HG02970 (cell line): ENCODE measurements around the gene LDAH.

Experiments
- ATAC-seq: cut with Tn5 transposase; IDR thresholded peaks from one replicate; pipeline ENCODE4 v1.9.1; 2021; ENCODE audit warnings: mild to moderate bottlenecking, moderate library complexity, moderate number of reproducible peaks; ENCODE audit not compliant: unreplicated experiment, low FRiP score

Gene LDAH

GRCh38 chr2:20689428-20690264 lies 133.3 kb downstream of the LDAH start:
- ATAC-seq, result no peak

DNA sequence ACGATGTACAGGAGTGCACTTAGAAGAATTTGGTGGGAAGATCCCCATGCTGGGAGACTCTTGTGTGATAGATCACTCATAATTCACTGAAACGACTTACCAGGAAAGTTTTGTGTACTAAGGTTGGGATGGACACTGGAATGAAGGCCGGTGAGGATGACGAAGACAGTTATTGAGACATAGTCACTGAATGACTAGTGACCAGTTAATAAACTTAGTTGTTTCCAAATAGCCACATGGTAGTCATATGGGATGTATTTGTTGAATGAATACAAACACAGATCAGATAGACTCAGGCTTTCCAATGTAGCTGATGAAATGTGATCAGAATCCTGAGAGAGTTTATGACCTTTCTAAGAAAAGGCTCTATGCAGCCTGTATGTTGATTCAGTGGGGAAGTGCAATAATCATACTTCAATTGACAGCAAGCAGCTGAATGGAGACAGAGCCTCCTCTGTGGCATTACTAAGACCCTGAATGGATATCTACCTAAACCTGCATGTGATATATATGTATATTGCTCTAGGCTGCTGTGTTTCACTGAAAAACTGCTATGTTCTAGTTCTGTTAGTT lies 135.6 kb downstream of the LDAH start:
- ATAC-seq, result no peak

- no peak for ATAC-seq
Measured at GRCh38 chr2:20684581-20685063, 138.3 kb downstream of the LDAH start.

GRCh38 chr2:20682167-20682920 lies 140.6 kb downstream of the LDAH start:
- no peak for ATAC-seq

- ATAC-seq, result no peak
Measured at GRCh38 chr2:20680744-20681375, 142.0 kb downstream of the LDAH start.

GRCh38 chr2:20678780-20679179 lies 144.1 kb downstream of the LDAH start:
- ATAC-seq, result no peak

GRCh38 chr2:20678086-20678395 lies 144.9 kb downstream of the LDAH start:
- ATAC-seq, result no peak

DNA sequence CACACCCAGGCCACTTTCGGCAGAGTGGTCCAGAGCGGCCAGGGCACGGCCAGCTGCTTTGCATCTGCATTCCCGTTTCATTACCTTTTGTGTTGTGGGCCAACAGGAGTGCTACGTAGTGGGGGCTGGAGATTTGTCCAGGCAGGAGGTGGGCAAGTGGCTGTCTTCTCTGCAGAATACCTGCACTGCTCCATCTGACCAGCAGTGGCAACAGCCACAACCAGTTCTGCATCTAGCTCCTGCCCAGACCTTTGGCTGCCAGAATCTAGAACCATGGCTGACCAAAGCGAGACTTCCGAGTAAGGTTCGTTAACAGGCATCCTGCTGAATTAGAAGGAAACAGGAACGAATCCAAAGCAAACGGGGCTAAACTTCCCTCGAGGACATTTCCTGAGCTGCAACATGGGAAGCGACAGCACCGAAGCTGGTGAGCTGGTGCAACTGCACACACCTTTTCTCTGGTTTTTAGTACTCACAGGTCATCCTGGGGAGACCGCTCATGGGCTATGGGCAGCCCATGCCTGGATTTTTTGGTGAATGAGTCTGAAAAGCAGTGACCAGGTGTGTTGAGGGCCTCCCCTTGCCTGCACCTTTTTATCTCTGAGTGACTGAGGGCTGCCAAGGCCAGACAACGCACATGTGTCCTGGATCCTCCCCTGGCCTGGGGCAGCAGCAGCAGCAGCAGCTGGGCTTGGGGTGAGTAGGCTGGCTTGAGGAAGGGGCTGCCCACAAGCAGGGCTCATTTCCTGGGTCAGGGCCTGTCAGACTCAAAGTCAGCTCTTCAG lies 145.4 kb downstream of the LDAH start:
- no peak for ATAC-seq

- ATAC-seq, result no peak
Measured at GRCh38 chr2:20676353-20677215, 146.3 kb downstream of the LDAH start.

GRCh38 chr2:20675701-20676352 lies 147.1 kb downstream of the LDAH start:
- ATAC-seq, result no peak

DNA sequence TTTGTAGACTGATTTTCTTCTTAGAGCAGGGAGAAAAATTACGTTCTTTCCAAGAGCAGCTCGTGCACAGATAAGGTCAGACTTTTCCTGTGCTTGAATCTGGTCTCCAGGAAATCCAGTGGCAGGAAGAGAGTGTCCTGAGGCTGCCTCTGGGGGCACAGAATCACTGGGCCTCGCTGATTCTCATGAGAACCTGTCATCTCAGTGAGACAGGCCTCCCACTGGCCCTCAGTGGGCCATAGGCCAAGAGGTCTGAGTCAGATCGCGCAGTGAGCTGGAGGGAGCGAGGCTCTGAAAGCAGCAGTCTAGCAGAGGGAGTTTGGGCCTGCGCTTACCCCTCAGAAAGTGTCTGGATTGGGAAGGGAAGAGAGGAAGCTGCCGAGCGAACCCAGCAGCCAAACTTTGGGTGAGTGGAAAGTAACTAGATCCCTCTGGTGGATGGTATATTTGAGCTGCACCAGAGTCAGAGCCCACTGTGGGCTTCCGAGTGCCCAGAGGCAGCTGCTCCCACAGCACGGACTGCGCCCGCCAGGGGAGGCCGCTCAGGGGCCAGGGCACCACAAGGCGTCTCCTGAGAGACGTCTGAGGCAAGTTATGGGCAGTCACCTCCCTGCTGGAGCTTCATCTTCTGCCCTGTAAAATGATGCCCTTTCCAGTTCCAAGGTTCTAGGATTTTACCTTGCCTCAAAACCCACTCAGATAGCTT lies 147.8 kb downstream of the LDAH start:
- no peak for ATAC-seq

- ATAC-seq, result no peak
Measured at GRCh38 chr2:20674309-20674965, 148.5 kb downstream of the LDAH start.

GRCh38 chr2:20673686-20674308 lies 149.1 kb downstream of the LDAH start:
- ATAC-seq, result no peak

DNA sequence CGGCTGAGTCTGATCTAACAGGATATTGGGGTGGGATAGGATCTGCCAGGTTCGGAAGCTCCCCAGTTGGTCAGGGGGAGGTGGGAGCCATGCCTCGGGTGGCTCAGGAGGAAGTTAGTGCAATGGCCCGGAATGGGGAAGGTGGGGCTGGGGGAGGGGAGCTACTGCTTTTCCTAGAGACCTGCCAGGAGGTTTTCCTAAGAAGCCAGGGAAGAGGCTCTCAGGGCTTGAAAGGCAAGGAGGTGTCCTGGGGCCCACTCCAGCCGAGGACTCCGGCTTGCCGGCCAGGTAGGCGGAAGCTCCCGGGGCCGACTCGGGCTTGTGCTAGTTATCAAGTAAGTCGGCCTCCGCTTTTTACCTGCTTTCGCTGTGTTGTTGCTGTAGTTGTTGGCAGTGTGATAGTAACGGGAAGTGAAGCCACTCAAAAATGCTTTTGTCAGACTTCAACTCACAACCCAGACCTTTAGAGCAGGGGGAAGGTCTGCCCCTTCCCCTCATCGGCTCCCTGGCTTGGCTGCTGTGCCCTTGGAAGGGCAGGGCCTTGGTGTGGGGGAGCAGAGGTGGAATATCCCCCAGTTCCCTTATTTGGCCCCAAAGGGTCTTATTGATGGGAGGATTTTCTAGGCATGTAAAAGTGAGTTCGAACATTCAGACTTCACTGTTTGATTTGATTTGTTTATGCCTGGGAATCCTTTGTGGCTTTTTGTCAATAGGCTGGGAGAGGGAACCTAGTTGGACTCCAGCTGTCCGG lies 150.5 kb downstream of the LDAH start:
- no peak for ATAC-seq

- no peak for ATAC-seq
Measured at GRCh38 chr2:20671736-20672080, 151.2 kb downstream of the LDAH start.

DNA sequence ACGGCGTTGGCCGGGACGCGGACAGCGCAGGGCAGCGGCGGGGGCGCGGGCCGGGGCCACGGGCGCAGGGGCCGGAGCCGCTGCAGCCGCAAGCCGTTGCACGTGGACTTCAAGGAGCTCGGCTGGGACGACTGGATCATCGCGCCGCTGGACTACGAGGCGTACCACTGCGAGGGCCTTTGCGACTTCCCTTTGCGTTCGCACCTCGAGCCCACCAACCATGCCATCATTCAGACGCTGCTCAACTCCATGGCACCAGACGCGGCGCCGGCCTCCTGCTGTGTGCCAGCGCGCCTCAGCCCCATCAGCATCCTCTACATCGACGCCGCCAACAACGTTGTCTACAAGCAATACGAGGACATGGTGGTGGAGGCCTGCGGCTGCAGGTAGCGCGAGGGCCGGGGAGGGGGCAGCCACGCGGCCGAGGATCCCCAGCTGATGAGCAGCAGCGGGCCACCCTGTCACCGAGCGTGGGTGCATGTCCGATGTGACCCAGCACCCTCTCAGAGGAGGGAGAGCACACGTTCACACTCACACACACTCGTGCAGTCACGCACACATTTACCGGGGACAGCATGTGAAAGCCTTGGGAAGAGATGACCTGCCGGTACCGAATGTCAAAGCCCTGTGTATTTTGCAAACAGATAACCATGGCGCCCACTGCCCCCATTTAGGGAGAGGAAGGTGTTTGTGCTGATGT lies 151.7 kb downstream of the LDAH start:
- no peak for ATAC-seq
